Spleen (tissue), 11 donors: ENCODE data around the gene OTULIN. TPM values are rescaled to one million over a fixed set of nuclear protein-coding genes. Genes with fewer than 3 reads are reported as not detected.

Experiments
- DNase-seq: peaks from one replicate; pipeline ENCODE4 v3.0.0-alpha.2; 2020
- H3K27ac ChIP-seq, 8 donors: fragments of 200-600 bp; sonication (generic) in 7 of 8; 1 replicate in 4 of 8; 2 replicates in 4 of 8; pipeline versions ENCODE4 v1.5.0 to v1.8.0; 2016 to 2021; ENCODE audit warnings: inconsistent platforms in 4 of 8, mild to moderate bottlenecking in 4 of 8, moderate library complexity in 1 of 8
- H3K27me3 ChIP-seq, 7 donors: fragments of 200-600 bp; sonication (generic) in 6 of 7; replicated peaks in 1 of 7; 1 replicate in 4 of 7; 2 replicates in 3 of 7; pipeline versions ENCODE4 v1.5.0 to v1.8.0; 2016 to 2021; ENCODE audit warnings: inconsistent platforms in 3 of 7, mild to moderate bottlenecking in 1 of 7
- H3K36me3 ChIP-seq, 6 donors: fragments of 200-600 bp; sonication (generic) in 5 of 6; 1 replicate in 4 of 6; 2 replicates in 2 of 6; pipeline versions ENCODE4 v1.5.0 to v1.8.0; 2016 to 2021; ENCODE audit warnings: inconsistent platforms in 2 of 6
- H3K4me1 ChIP-seq, 6 donors: fragments of 200-600 bp; sonication (generic) in 5 of 6; 1 replicate in 3 of 6; 2 replicates in 3 of 6; pipeline versions ENCODE4 v1.5.0 to v1.8.0; 2016 to 2021; ENCODE audit warnings: inconsistent platforms in 3 of 6
- H3K4me3 ChIP-seq, 8 donors: fragments of 200-600 bp; sonication (generic) in 7 of 8; 1 replicate in 4 of 8; 2 replicates in 4 of 8; pipeline versions ENCODE4 v1.5.0 to v1.8.0; 2016 to 2021; ENCODE audit warnings: inconsistent platforms in 4 of 8, mild to moderate bottlenecking in 4 of 8, moderate library complexity in 2 of 8
- H3K9me3 ChIP-seq, 8 donors: fragments of 200-600 bp; sonication (generic) in 7 of 8; 1 replicate in 4 of 8; 2 replicates in 4 of 8; pipeline versions ENCODE4 v1.5.0 to v1.8.0; 2016 to 2021; ENCODE audit warnings: inconsistent platforms in 4 of 8
- POLR2A ChIP-seq, 3 donors: fragments of 450-650 bp; IDR thresholded peaks; one replicate each; pipeline ENCODE4 v1.5.1; 2017; ENCODE audit warnings: antibody characterized with exemption in 3 of 3, mild to moderate bottlenecking in 1 of 3
- POLR2AphosphoS5 ChIP-seq, 3 donors: sonication (generic); formaldehyde crosslinking; IDR thresholded peaks; one replicate each; pipeline ENCODE4 v1.5.1; 2017; ENCODE audit warnings: antibody characterized with exemption in 3 of 3
- WGBS, 5 donors: extraction: QIAGEN DNeasy Blood & Tissue Kit in 3 of 5; methylation state at CpG; one replicate each; pipeline versions ENCODE4 v1.1.5 to v1.1.7; 2013 to 2018; 5-methylcytosine and 5-hydroxymethylcytosine counted together
- intact Hi-C: fragments of 100-400 bp; cut with DNase I; formaldehyde crosslinking; loops from one replicate; pipeline ENCODE4 v1.15.0; 2023; ENCODE audit warnings: low total_unique reads
- polyA plus RNA-seq, 3 donors: library from polyadenylated mRNA; stranded (reverse); fragments of 200-250 nt; gene quantifications; one replicate each; pipeline ENCODE4 v1.2.1, GENCODE V29; 2013
- total RNA-seq, 7 donors: library from RNA; depleted of rRNA in 3 of 7; stranded (reverse); fragments of >200 nt in 3 of 7; fragmentation: NEBNext Ultra II Directional in 4 of 7; extraction: Animal tissue kit (Norgen Biotek cat#: 25700) in 4 of 7; gene quantifications; one replicate each; pipeline versions ENCODE4 v1.1.0 to v1.2.1, GENCODE V29; 2016 to 2021
- TF ChIP-seq, protein P1 (sequence below), 11 experiments: fragments of 200-600 bp in 7 of 11; fragments of 450-650 bp in 4 of 11; sonication (generic) in 4 of 11; IDR thresholded peaks in 8 of 11; conservative IDR thresholded peaks in 3 of 11; 1 replicate in 7 of 11; 2 replicates in 4 of 11; pipeline versions ENCODE4 v1.4.0 to v1.8.0; 2016 to 2021; ENCODE audit warnings: antibody characterized with exemption in 11 of 11, inconsistent platforms in 4 of 11, mild to moderate bottlenecking in 1 of 11
- donor health status: healthy with polysubstance abuse.
- donor health status: DM: no; HTN: no; CAD: no; lungs with moderate emphysema.
- donor health status: DM: no; HTN: no; CAD: no.
- donor health status: Bipolar disorder and iron deficiency.
- donor health status: healthy.
- donor health status: DM: no; HTN: no; CAD: no.
- donor health status: DM: yes; HTN: yes; CAD: no.

The OTULIN gene
- total and polyA plus RNA-seq, 10 donors, result 2.7 to 53.7 (median 35.9) TPM

- no peak for DNase-seq
- Histone ChIP-seq H3K4me1 (peaks cover 14 to 42% (median 26%) of the 10 kb centered on the region in 6 donors), H3K36me3 (peaks cover 3 to 72% (median 43%) of the 10 kb centered on the region in 6 donors), H3K9me3 (no peaks in the 10 kb centered on the region), H3K27ac (no peak overlapping the region), H3K4me3 (no peak overlapping the region), H3K27me3 (no peaks in the 10 kb centered on the region)
- 82 to 95% (median 90%) methylated on average over 1 of the region's 1 CpG for WGBS, 5 donors
- TF ChIP-seq POLR2A (IDR thresholded peaks at IDR 0.05), result no peak
- intact Hi-C loops, result no loop called here
Observed at GRCh38 chr5:14679595-14679994, 15.1 kb downstream of the OTULIN start.

GRCh38 chr5:14681236-14681752 is 16.8 kb downstream of the OTULIN start:
- H3K9me3 ChIP-seq, result no peaks in the 10 kb centered on the region
- no peak overlapping the region for H3K4me3 ChIP-seq
- DNase-seq, result no peak
- H3K27me3 ChIP-seq, result no peaks in the 10 kb centered on the region
- peaks cover 3 to 40% (median 18%) of the 10 kb centered on the region in 6 donors for H3K4me1 ChIP-seq
- TF ChIP-seq, protein P1, sequence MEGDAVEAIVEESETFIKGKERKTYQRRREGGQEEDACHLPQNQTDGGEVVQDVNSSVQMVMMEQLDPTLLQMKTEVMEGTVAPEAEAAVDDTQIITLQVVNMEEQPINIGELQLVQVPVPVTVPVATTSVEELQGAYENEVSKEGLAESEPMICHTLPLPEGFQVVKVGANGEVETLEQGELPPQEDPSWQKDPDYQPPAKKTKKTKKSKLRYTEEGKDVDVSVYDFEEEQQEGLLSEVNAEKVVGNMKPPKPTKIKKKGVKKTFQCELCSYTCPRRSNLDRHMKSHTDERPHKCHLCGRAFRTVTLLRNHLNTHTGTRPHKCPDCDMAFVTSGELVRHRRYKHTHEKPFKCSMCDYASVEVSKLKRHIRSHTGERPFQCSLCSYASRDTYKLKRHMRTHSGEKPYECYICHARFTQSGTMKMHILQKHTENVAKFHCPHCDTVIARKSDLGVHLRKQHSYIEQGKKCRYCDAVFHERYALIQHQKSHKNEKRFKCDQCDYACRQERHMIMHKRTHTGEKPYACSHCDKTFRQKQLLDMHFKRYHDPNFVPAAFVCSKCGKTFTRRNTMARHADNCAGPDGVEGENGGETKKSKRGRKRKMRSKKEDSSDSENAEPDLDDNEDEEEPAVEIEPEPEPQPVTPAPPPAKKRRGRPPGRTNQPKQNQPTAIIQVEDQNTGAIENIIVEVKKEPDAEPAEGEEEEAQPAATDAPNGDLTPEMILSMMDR (IDR thresholded peaks at IDR 0.05 in 8 of 11, conservative IDR thresholded peaks at IDR 0.05 in 3 of 11), result no peak
- no peak for TF ChIP-seq POLR2A (IDR thresholded peaks at IDR 0.05)
- peak in 1 of 3 donors; percentile 21 for TF ChIP-seq POLR2AphosphoS5 (IDR thresholded peaks at IDR 0.05)
- 94 to 97% (median 96%) methylated on average over 10 of the region's 10 CpGs for WGBS, 5 donors
- peaks cover 3 to 84% (median 49%) of the 10 kb centered on the region in 6 donors for H3K36me3 ChIP-seq
- no peak overlapping the region for H3K27ac ChIP-seq
- intact Hi-C loops, result no loop called here

DNA sequence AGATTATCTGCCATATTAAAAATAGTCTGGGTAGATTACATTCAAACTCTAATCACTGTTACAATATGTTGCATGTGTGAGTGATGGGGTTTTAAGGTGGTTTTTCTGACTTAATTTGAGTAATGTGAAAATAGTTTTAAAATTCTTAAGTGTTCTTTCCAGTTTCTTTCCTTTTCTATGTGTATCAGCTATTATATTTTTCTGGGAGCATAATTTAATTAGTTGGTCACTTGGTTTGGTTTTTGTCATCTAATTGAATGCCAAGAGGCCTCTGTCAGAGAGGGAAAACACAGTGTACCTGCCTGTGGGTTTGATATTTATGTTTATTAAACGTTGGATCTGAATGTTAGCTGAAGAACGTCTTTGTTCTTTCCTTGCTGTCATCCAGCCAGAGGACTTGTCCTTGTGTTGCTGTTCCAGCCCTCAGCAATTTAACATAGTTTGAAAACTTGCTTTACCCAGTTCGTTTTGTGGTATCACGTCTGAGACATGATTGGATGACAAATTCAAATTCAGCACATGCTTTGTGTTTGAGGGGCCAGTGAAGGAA is 19.5 kb downstream of the OTULIN start:
- Histone ChIP-seq H3K4me1 (peaks cover 0 to 22% (median 9%) of the 10 kb centered on the region in 6 donors), H3K9me3 (no peaks in the 10 kb centered on the region), H3K4me3 (no peak overlapping the region), H3K27ac (peak overlapping the region in 1 of 8 donors; percentile 9), H3K27me3 (no peaks in the 10 kb centered on the region), H3K36me3 (peaks cover 6 to 98% (median 68%) of the 10 kb centered on the region in 6 donors)
- intact Hi-C loops, result no loop called here
- no peak for DNase-seq
- TF ChIP-seq POLR2AphosphoS5 (IDR thresholded peaks at IDR 0.05) (no peak), POLR2A (IDR thresholded peaks at IDR 0.05) (no peak)
- TF ChIP-seq, protein P1 (IDR thresholded peaks at IDR 0.05 in 8 of 11, conservative IDR thresholded peaks at IDR 0.05 in 3 of 11), result no peak
- WGBS, 5 donors, result 69 to 94% (median 80%) methylated on average over 4 of the region's 4 CpGs

DNA sequence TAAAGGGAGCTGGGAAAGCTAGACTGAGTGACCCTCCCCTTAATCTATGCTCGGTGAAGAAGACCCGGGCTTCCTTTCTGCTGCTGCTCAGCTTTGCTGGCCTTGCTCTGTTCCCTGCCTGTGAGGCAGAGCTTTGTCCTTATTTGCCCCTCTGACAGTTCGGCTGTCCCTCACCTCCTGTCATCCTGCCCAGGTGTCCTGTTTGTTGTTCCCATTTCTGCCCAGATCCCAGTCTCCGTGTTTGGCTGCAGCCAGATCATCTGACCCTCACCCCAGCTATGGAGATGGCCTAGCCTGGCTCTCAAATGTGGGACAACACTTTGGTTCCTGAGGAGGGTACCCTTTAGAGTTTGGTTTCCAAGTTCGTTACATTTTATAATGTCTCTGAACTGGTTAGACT is 20.2 kb downstream of the OTULIN start:
- Histone ChIP-seq H3K36me3 (peaks cover 6 to 98% (median 76%) of the 10 kb centered on the region in 6 donors), H3K9me3 (peaks cover 0 to 2% (median under 1%) of the 10 kb centered on the region in 8 donors), H3K4me3 (no peak overlapping the region), H3K27ac (peak overlapping the region in 1 of 8 donors; percentile 9), H3K4me1 (peaks cover 0 to 22% (median 8%) of the 10 kb centered on the region in 6 donors), H3K27me3 (no peaks in the 10 kb centered on the region)
- peak; percentile 35 for DNase-seq
- intact Hi-C loops, result no loop called here
- 81 to 86% (median 84%) methylated on average over 5 of the region's 5 CpGs for WGBS, 5 donors
- TF ChIP-seq POLR2A (IDR thresholded peaks at IDR 0.05) (no peak), POLR2AphosphoS5 (IDR thresholded peaks at IDR 0.05) (no peak)
- TF ChIP-seq, protein P1 (IDR thresholded peaks at IDR 0.05 in 8 of 11, conservative IDR thresholded peaks at IDR 0.05 in 3 of 11), result no peak
